Measurements from ENCODE around the gene LZTS3.
"Not testable (repeated sequence)": the region's sequence is repeated elsewhere in the genome, so short reads cannot be mapped to it uniquely, and the experiment has no call there.

The LZTS3 gene

DNA sequence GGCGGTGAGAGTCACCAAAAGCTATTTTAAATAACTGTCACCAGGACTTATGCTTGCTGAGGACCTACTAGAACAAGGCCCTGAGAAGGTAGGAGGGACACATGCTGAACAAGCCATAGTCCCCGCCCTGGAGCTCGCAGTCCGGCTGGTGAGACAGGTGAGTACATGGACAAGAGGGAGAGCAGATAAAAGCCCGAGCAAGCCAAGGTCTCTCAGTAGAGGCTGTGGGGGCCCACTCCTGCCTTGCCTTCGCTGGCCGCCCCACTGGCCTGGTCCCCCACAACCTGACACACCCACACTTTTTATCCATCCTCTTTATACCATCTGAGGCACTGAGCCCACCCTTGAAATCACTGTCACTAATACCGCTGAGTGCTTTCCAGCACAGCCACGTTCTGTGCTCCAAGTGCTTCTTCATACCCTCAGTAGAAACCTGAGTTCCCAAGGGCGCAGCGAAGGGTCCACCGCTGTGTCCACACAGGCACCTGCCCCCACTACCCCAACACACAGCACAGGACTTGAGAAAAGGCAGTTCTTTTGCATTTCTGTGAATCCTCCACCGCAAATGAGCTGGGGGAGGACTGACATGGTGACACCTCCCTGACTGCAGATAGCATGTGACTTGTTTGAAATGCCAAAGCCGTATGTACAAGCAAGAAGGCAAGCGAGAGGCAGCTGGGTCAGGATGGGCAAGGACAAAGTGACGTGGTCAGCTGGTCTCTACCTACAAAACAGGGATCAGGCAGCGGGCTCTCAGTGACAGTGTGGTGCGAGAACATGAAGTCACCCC lies 19.1 kb upstream of the LZTS3 start:
- DNase-seq (ENCODE audit: low read depth in 3 of 3) = no peak

DNA sequence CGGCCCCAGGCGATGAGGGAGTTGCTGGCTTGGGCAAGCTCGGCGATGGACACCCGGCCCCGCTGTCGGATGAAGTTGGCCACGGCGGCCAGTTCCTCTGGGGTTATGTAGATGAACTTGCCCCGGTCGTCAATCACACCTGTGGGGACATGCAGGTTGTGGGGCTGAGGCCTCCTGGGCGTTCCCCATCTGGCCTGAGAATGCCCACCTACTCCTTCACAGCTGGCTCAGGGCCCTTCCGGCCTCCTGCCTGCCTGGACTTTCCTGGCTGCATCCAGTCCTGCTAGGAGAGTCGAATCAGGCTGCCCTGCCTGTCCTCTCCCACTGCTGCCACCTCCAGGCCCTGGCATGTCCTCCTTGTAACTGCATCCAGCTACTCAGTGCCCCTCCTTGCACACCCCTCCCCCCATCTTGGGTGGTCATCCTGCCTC lies 17.3 kb upstream of the LZTS3 start:
- DNase-seq (ENCODE audit: low read depth in 3 of 3) = no peak

GRCh38 chr20:3189561-3190131 lies 16.3 kb upstream of the LZTS3 start:
- no peak for DNase-seq (ENCODE audit: low read depth in 3 of 3)

- no peak for DNase-seq (ENCODE audit: low read depth in 3 of 3)
Observed at GRCh38 chr20:3188823-3189413, 15.6 kb upstream of the LZTS3 start.

- not testable (repeated sequence) for DNase-seq (ENCODE audit: low read depth in 3 of 3)
Observed at GRCh38 chr20:3187861-3188260, 14.5 kb upstream of the LZTS3 start.

DNA sequence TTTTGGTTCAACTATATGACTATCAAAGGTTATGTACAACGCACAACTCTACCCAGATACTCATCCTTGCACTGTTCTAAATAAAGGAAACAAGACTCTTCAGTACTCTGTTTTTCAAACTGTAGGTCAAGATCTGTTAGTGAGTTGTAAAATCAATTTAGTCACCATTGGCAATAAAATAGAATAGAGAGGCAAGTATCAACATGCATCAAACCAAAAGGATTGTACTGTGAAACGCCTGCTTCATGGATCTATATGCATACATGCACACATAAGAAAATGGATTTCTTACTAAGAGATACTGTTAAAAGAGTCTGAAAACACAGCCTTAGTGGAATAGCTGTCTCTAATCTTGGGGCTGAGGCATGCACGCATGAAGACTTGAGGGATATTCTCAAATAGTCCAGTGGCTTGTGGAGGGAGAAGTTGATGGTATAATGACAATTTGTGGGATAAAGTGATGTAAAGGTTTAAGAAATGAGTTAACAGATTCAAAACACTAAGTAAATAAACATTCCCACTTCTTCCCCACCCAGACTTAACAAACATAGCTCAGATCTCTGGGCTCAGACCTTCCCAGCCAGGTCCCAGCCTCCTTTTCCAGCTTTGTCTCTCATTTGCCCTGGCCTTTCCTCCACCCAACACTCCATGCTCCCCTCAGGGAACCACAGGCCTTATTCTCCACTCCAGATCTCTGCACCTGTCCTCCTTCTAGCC lies 10.7 kb upstream of the LZTS3 start:
- DNase-seq (ENCODE audit: low read depth in 3 of 3) = no peak

DNA sequence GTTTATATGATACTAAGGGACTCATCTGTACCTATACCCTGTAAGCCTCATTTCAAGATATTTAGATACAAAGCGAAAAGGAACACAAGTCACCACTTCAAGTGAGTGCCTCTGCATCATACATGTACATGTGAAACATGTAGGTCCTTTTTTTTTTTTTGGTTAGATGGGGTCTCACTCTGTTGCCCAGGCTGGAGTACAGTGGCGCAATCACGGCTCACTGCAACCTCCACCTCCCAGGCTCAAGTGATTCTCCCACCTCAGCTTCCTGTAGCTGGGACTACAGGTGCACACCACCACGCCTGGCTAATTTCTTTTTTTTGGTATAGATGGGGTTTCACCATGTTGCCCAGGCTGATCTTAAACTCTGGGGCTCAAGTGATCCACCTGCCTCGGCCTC lies 9.1 kb upstream of the LZTS3 start:
- DNase-seq (ENCODE audit: low read depth in 3 of 3) = not testable (repeated sequence)

GRCh38 chr20:3181270-3181669 lies 7.9 kb upstream of the LZTS3 start:
- DNase-seq (ENCODE audit: low read depth in 3 of 3) = no peak

DNA sequence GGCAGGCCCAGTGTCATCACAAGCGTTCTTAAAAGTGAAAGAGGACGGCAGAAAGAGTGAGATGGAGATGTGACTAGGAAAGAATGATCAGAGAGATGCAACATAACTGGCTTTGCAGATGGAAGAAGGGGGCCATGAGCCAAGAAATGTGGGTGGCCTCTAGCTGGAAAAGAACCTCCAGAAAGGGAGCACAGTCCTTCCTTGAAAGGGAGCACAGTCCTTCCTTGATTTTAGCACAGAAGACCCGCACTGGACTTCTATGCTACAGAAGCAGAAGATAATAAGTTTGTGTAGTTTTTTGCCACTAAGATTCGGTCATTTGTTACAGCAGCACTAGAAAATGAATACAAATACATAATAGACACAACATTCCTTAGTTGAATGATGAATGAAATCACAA lies 7.0 kb upstream of the LZTS3 start:
- no peak for DNase-seq (ENCODE audit: low read depth in 3 of 3)

GRCh38 chr20:3177746-3178485 lies 4.6 kb upstream of the LZTS3 start:
- DNase-seq (ENCODE audit: low read depth in 3 of 3) = no peak

- DNase-seq (ENCODE audit: low read depth in 3 of 3) = no peak
Observed at GRCh38 chr20:3175270-3175669, 1.9 kb upstream of the LZTS3 start.

DNA sequence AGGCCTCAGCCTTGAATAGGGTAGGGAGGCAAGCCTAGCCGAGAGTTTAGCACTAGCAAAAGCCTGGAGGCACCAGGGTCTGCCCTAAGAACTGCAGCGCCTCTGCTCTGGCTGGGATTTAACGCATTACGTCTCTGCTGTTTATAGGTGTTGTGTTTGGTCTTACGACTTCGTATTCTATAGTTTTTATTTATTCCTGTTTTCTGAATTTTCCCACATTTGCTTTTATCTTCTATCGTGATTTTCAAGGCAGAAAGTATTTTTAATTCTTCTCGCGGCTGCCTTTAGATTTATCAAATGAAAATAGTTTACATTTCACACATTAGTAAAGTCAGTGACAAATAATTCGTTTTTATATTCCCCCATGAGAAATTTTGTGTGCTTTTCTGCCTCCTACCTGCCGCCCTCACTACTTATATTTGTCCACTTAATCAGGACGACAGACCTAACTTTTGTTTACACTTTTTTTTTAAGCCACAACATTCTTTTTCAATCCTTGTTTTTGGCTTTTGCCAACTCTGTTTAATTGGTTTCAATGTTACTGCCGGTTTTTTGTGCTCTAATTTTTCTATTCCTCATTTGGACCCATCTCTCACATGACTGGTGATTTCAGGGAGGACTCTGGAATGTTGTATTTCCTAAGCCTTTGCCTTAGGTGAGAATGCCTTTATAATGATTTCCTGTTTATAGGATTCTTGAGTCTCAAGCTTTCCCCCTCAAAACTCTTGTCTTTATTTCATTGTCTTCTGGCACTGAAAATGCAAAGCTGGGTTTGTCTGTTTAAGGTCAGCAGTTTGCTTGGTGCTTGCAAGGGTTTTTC lies 1.3 kb upstream of the LZTS3 start:
- no peak for DNase-seq (ENCODE audit: low read depth in 3 of 3)

DNA sequence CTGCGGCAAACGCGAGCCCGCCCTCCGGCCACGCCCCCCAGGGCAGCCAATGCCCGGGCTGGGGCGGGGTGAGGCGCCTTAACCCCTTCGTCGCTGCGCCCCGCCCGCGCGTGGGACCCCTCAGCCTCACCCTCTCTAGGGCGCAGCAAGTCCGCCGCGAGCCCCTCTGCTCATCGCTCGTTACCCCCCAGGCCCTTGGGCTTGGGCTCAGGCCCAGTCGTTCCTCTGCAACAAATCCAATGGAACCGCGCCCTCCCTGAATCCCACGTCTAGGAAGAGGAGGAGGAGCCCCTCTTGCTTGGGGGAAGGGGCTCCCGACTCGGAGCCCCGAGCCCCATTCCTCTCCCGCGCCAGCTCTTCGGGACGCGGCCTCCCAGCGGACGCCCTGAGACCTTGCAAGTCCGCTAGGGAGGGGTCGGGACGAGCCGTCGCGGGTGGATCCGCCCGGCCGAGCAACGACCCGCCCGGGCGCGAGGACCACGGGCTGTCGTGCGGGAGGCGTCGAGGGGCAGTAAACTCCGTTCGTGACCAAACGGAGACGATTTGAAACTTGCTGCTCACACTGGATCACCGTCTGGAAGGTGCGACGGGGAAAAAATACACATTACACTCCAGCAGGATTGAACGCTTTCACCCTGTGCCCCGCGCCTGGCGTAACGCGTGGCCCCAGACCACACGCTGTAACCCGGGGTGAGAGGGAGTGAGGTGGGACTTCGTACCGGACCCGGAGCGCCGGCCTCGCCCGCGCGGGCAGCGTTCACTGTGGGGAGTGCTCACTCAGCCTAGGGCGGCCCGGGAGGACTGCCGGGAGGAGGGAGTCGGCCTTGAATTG lies 477 bp upstream of the LZTS3 start:
- DNase-seq (ENCODE audit: low read depth in 3 of 3) = peak; percentile 80 to 93 (median 84)

DNA sequence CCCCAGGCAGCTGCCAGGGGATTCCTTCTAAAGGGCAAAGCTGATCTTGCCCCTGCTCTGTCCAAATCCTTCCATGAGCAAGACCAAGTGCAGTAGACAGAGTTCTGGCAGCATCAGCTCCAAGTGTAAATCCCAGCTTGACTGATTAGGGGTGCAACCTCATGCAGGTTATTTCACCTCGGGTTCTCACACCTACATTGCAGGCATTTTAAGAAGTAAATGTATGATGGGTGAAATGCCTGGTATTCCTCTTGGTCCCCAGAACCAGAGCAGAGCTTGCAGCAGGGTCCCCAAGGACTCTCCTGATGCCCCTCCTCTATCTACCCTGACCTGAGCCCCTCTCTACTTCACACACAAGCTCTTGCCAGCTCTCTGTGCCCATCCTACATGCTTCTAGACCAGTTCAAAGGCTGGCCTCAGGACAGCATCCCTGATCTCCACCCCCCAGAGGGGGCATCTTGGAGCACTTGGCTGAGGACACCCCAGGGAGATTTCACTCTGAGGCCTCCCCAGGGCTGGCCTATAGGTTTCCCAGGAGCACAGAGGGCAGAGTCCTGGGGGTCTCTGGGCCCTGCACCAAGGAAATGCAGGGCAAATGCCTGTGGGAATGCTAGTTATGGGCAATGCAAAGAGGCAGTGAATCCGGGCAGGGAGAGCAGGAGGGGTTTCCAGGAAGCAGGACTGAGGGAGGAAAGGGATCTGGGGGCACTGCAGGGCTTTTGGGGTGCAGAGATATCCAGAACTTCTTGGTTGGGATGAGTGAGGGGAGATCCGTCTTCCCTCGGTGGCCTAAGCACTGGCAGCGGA lies 1.0 kb downstream of the LZTS3 start:
- no peak for DNase-seq (ENCODE audit: low read depth in 3 of 3)

GRCh38 chr20:3171391-3172125 lies 1.8 kb downstream of the LZTS3 start:
- DNase-seq (ENCODE audit: low read depth in 3 of 3) = no peak

DNA sequence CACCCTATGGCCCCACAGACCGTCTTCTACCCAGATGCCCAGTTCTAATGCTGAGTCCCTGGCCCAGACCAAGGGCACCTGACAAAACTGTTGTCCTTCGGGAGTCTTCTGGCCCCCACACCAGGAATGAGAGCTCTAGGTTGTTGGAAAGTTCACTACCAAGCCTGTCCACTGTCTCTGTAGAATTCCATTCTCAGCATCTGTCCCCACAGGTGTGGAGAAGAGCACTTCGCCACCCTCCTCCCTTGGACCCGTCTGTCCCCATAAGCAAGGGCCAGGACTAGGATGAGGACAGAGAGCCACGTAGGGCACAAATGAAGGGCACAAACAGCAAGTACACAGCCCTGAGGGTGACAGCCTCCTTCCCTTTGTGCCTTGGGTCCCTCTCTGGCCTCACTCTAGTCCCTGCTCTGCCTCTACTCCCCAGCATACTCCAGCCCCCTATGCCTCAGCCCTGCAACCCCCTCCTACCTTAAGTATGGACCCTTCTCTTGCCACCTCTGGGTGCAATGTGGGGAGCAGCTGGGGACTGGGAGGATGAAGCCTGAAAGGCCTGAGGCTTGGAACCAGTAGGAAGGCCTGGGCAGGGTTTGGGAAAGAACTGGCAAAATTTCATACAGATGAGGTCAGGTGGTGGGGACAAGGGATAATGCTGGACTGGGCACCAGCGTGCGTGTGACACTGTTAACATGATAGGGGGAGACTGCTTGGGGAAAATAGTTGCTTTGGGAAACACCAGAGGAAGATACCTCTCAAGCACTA lies 4.3 kb downstream of the LZTS3 start:
- DNase-seq (ENCODE audit: low read depth in 3 of 3) = no peak

DNA sequence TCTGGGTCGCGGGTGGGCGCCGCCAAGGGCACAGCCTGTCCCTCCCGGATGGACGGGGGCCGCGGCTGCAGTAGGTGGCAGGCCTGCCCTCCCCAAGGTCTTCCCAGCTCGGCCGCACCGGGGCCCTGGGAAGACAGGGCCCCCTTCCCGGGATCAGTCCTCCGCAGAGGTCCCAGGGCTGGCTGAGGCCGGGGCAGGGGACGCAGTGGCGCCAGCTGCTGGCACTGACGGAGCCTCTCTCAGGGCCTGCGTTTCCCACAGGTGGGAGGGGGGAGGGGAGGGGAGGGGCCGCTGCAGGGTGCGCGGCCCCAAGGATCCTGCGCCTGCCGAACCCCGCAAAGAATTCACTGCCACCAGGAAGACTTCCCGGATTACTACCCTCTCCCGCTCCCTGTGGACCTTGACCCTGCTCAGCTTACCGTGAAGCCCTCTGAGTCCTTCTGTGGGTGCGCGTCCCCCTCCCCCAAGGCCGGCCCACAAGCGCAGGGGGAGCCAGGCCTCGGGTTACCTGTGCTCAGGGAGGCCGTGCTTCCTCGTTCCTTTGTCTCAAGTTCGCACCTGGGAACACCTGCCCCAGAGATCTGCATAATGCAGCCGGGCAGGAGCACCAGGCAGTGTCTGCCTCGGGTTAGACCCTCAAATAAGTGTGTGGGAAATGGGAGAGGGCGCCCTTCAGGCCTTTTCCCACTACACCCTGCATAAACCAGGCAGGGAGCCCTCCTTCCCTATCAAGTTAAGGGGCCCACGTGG lies 5.1 kb downstream of the LZTS3 start:
- DNase-seq (ENCODE audit: low read depth in 3 of 3) = no peak

Measured in stimulated activated CD4-positive, alpha-beta T cell treated with anti-CD3 and anti-CD28 coated beads, TNF-alpha, amount 100 ng/mL, for 4 hours (primary cell).